Neural cell (in vitro differentiated cells): ENCODE results near the gene ZC3H12C. TPM values are rescaled to one million over a fixed set of nuclear protein-coding genes. Genes with fewer than 3 reads are reported as not detected.

Experiments used
- H2AFZ ChIP-seq: fragments of 200-600, 300-800 bp; sonication (generic), shearing (Covaris generic); 2 replicates; pipeline ENCODE4 v1.6.0; 2014; ENCODE audit warnings: low read depth, mild to moderate bottlenecking, antibody characterized with exemption, low read length, moderate library complexity
- H3F3A ChIP-seq: fragments of 200-600 bp; shearing (Covaris generic); 2 replicates; pipeline ENCODE4 v1.6.1; 2016; ENCODE audit warnings: mild to moderate bottlenecking, moderate library complexity, mixed read lengths, antibody characterized with exemption, low read length; ENCODE audit not compliant: insufficient read depth, poor library complexity, severe bottlenecking
- H3K27ac ChIP-seq: fragments of 200-600, 300-800 bp; sonication (generic), shearing (Covaris generic); 2 replicates; pipeline ENCODE4 v1.5.1; 2014; ENCODE audit warnings: mild to moderate bottlenecking, low read length, moderate library complexity
- H3K27me3 ChIP-seq: fragments of 300-800, 200-600 bp; sonication (generic), shearing (Covaris generic); 2 replicates; pipeline ENCODE4 v1.6.0; 2014; ENCODE audit warnings: mild to moderate bottlenecking, low read depth, low read length, moderate library complexity; ENCODE audit not compliant: insufficient read depth
- H3K36me3 ChIP-seq: fragments of 300-800, 200-600 bp; sonication (generic), shearing (Covaris generic); 2 replicates; pipeline ENCODE4 v1.5.1; 2014; ENCODE audit warnings: mild to moderate bottlenecking, antibody characterized with exemption, low read length, moderate library complexity; ENCODE audit not compliant: insufficient read depth
- H3K4me2 ChIP-seq: fragments of 300-800, 200-600 bp; sonication (generic), shearing (Covaris generic); 2 replicates; pipeline ENCODE4 v1.6.0; 2014; ENCODE audit warnings: mild to moderate bottlenecking, low read length
- H3K4me3 ChIP-seq: fragments of 300-800, 200-600 bp; sonication (generic), shearing (Covaris generic); 2 replicates; pipeline ENCODE4 v1.5.1; 2014; ENCODE audit warnings: mild to moderate bottlenecking, low read length, moderate library complexity
- H3K79me2 ChIP-seq: fragments of 200-600 bp; shearing (Covaris generic); replicated peaks from 2 replicates; pipeline ENCODE4 v1.6.0; 2014; ENCODE audit warnings: mild to moderate bottlenecking, low read length, moderate library complexity; ENCODE audit not compliant: insufficient read depth
- H3K9ac ChIP-seq: fragments of 300-800, 200-600 bp; sonication (generic), shearing (Covaris generic); 2 replicates; pipeline ENCODE4 v1.6.1; 2016; ENCODE audit warnings: mild to moderate bottlenecking, low read length, mixed read lengths
- H3K9me2 ChIP-seq: fragments of 200-600 bp; shearing (Covaris generic); 2 replicates; pipeline ENCODE4 v1.6.1; 2016; ENCODE audit warnings: mild to moderate bottlenecking, low read length, mixed read lengths; ENCODE audit not compliant: insufficient read depth
- H3K9me3 ChIP-seq: fragments of 200-600, 300-800 bp; sonication (generic), shearing (Covaris generic); 2 replicates; pipeline ENCODE4 v1.6.1; 2016; ENCODE audit warnings: mild to moderate bottlenecking, mixed run types, low read length, moderate library complexity, mixed read lengths
- H4K20me1 ChIP-seq: fragments of 200-600 bp; shearing (Covaris generic); 2 replicates; pipeline ENCODE4 v1.6.1; 2016; ENCODE audit warnings: mild to moderate bottlenecking, mixed run types; ENCODE audit not compliant: insufficient read depth
- EP300 ChIP-seq: fragments of 450-650 bp; conservative IDR thresholded peaks from 2 replicates; pipeline ENCODE4 v1.6.1; 2014; ENCODE audit warnings: antibody characterized with exemption, mild to moderate bottlenecking, moderate library complexity; ENCODE audit not compliant: poor library complexity, severe bottlenecking
- EZH2 ChIP-seq: fragments of 200-600, 300-800 bp; shearing (Covaris generic), sonication (generic); IDR thresholded peaks from 2 replicates; pipeline ENCODE4 v1.6.1; 2014; ENCODE audit warnings: antibody characterized with exemption, low read length, borderline replicate concordance, mild to moderate bottlenecking; ENCODE audit not compliant: insufficient read depth, poor library complexity, severe bottlenecking
- MXI1 ChIP-seq: fragments of 450-650 bp; conservative IDR thresholded peaks from 2 replicates; pipeline ENCODE4 v1.6.1; 2014; ENCODE audit warnings: antibody characterized with exemption, mild to moderate bottlenecking; ENCODE audit not compliant: poor library complexity, severe bottlenecking
- POLR2AphosphoS5 ChIP-seq: IDR thresholded peaks from 2 replicates; pipeline ENCODE4 v1.6.1; 2012
- RAD21 ChIP-seq: fragments of 450-650 bp; conservative IDR thresholded peaks from 2 replicates; pipeline ENCODE4 v1.6.1; 2014; ENCODE audit warnings: antibody characterized with exemption, mild to moderate bottlenecking, moderate library complexity
- SMC3 ChIP-seq: fragments of 450-650 bp; conservative IDR thresholded peaks from 2 replicates; pipeline ENCODE4 v1.6.1; 2014; ENCODE audit warnings: antibody characterized with exemption, mild to moderate bottlenecking, moderate library complexity; ENCODE audit not compliant: poor library complexity
- TAF1 ChIP-seq: IDR thresholded peaks from 2 replicates; pipeline ENCODE4 v1.6.1; 2012; ENCODE audit warnings: low read depth
- polyA plus RNA-seq: library from polyadenylated mRNA; depleted of rRNA; stranded (reverse); fragments of >200 nt; gene quantifications from 2 replicates; pipeline ENCODE4 v1.2.3, GENCODE V29; 2014
- TF ChIP-seq, protein P1 (sequence below): fragments of 450-650 bp; IDR thresholded peaks from 2 replicates; pipeline ENCODE4 v1.5.1; 2014; ENCODE audit warnings: antibody characterized with exemption, mild to moderate bottlenecking, moderate library complexity; ENCODE audit not compliant: poor library complexity, severe bottlenecking
- TF ChIP-seq, protein P2 (sequence below): IDR thresholded peaks from 2 replicates; pipeline ENCODE4 v1.6.1; 2012; ENCODE audit warnings: borderline replicate concordance

The ZC3H12C gene
- polyA plus RNA-seq, 1 donor from 2014 or later = 15.1 TPM

DNA sequence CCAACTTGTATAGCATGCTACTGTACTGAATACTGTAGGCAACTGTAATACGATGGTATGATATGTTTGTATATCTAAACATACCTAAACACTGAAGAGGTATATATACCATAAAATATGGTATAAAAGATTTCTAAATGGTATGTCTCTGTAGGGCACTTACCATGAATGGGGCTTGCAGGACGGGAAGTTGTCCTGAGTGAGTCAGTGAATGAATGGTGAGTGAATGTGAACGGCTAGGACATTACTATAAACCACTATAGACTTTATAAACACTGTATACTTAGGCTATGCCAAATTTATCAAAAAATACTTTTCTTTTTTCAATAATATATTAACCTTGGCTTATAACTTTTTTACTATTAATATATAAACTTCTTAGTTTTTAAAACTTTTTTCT is 66.8 kb downstream of the ZC3H12C start:
- no peak for TF ChIP-seq EP300
- no peak for TF ChIP-seq POLR2AphosphoS5
- TF ChIP-seq EZH2 = no peak
- TF ChIP-seq, protein P1, sequence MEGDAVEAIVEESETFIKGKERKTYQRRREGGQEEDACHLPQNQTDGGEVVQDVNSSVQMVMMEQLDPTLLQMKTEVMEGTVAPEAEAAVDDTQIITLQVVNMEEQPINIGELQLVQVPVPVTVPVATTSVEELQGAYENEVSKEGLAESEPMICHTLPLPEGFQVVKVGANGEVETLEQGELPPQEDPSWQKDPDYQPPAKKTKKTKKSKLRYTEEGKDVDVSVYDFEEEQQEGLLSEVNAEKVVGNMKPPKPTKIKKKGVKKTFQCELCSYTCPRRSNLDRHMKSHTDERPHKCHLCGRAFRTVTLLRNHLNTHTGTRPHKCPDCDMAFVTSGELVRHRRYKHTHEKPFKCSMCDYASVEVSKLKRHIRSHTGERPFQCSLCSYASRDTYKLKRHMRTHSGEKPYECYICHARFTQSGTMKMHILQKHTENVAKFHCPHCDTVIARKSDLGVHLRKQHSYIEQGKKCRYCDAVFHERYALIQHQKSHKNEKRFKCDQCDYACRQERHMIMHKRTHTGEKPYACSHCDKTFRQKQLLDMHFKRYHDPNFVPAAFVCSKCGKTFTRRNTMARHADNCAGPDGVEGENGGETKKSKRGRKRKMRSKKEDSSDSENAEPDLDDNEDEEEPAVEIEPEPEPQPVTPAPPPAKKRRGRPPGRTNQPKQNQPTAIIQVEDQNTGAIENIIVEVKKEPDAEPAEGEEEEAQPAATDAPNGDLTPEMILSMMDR = no peak
- TF ChIP-seq RAD21 = no peak
- TF ChIP-seq TAF1 = no peak
- TF ChIP-seq, protein P2, sequence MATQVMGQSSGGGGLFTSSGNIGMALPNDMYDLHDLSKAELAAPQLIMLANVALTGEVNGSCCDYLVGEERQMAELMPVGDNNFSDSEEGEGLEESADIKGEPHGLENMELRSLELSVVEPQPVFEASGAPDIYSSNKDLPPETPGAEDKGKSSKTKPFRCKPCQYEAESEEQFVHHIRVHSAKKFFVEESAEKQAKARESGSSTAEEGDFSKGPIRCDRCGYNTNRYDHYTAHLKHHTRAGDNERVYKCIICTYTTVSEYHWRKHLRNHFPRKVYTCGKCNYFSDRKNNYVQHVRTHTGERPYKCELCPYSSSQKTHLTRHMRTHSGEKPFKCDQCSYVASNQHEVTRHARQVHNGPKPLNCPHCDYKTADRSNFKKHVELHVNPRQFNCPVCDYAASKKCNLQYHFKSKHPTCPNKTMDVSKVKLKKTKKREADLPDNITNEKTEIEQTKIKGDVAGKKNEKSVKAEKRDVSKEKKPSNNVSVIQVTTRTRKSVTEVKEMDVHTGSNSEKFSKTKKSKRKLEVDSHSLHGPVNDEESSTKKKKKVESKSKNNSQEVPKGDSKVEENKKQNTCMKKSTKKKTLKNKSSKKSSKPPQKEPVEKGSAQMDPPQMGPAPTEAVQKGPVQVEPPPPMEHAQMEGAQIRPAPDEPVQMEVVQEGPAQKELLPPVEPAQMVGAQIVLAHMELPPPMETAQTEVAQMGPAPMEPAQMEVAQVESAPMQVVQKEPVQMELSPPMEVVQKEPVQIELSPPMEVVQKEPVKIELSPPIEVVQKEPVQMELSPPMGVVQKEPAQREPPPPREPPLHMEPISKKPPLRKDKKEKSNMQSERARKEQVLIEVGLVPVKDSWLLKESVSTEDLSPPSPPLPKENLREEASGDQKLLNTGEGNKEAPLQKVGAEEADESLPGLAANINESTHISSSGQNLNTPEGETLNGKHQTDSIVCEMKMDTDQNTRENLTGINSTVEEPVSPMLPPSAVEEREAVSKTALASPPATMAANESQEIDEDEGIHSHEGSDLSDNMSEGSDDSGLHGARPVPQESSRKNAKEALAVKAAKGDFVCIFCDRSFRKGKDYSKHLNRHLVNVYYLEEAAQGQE = no peak
- TF ChIP-seq MXI1 = no peak
- no peak for TF ChIP-seq SMC3

GRCh38 chr11:110160437-110160836 is 67.2 kb downstream of the ZC3H12C start:
- Histone ChIP-seq H3K9me3 (no peaks in the 10 kb centered on the region), H2AFZ (no peak overlapping the region), H3K27me3 (no peaks in the 10 kb centered on the region), H3F3A (no peaks in the 10 kb centered on the region), H3K4me3 (no peak overlapping the region), H3K36me3 (peaks cover 7% of the 10 kb centered on the region), H4K20me1 (no peaks in the 10 kb centered on the region), H3K9me2 (no peaks in the 10 kb centered on the region), H3K27ac (no peak overlapping the region), H3K79me2 (peaks cover 8% of the 10 kb centered on the region), H3K9ac (no peak overlapping the region), H3K4me2 (no peak overlapping the region)
- TF ChIP-seq RAD21 (no peak), MXI1 (no peak), TAF1 (no peak), POLR2AphosphoS5 (no peak), EP300 (no peak)
- TF ChIP-seq, protein P2 = no peak

More for the DNA sequence above, 66.8 kb downstream of the ZC3H12C start:
- H4K20me1 ChIP-seq = no peaks in the 10 kb centered on the region
- H3K4me2 ChIP-seq = no peak overlapping the region
- no peaks in the 10 kb centered on the region for H3F3A ChIP-seq
- no peak overlapping the region for H3K27ac ChIP-seq
- H3K9me3 ChIP-seq = no peaks in the 10 kb centered on the region
- H3K79me2 ChIP-seq = peaks cover 8% of the 10 kb centered on the region
- H3K27me3 ChIP-seq = no peaks in the 10 kb centered on the region
- no peaks in the 10 kb centered on the region for H3K9me2 ChIP-seq
- peaks cover 7% of the 10 kb centered on the region for H3K36me3 ChIP-seq
- H2AFZ ChIP-seq = no peak overlapping the region
- no peak overlapping the region for H3K4me3 ChIP-seq
- no peak overlapping the region for H3K9ac ChIP-seq
